ENCODE data around the gene C1GALT1.

DNA sequence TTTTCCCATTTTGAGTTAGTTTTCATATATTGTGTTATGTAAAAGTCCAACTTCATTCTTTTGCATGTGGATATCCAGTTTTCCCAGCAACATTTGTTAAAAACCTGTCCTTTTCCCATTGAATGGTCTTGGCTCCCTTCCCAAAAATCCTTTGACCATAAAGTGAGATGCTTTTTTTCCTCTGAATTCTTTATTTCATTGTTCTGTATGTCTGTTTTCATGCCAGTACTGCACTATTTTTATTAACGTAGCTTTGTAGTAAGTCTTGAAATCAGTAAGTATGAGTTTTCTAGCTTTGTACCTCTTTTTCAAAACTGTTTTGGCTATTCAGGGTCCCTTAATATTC, 20.0 kb downstream of the C1GALT1 start:
- TF ChIP-seq, protein P1, sequence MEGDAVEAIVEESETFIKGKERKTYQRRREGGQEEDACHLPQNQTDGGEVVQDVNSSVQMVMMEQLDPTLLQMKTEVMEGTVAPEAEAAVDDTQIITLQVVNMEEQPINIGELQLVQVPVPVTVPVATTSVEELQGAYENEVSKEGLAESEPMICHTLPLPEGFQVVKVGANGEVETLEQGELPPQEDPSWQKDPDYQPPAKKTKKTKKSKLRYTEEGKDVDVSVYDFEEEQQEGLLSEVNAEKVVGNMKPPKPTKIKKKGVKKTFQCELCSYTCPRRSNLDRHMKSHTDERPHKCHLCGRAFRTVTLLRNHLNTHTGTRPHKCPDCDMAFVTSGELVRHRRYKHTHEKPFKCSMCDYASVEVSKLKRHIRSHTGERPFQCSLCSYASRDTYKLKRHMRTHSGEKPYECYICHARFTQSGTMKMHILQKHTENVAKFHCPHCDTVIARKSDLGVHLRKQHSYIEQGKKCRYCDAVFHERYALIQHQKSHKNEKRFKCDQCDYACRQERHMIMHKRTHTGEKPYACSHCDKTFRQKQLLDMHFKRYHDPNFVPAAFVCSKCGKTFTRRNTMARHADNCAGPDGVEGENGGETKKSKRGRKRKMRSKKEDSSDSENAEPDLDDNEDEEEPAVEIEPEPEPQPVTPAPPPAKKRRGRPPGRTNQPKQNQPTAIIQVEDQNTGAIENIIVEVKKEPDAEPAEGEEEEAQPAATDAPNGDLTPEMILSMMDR (conservative IDR thresholded peaks at IDR 0.05) = no peak
- no peak for TF ChIP-seq ZFX (IDR thresholded peaks at IDR 0.05)

All from C4-2B (cell line).